HG02840 (cell line): Measurements from ENCODE around the gene MICALL2.

Experiments used
- ATAC-seq: cut with Tn5 transposase; IDR thresholded peaks from one replicate; pipeline ENCODE4 v1.9.1; 2021; ENCODE audit warnings: mild to moderate bottlenecking, moderate library complexity, moderate number of reproducible peaks; ENCODE audit not compliant: unreplicated experiment, low FRiP score

Gene MICALL2

GRCh38 chr7:1402110-1402790, 57.0 kb downstream of the MICALL2 start:
- no peak for ATAC-seq

- no peak for ATAC-seq
Observed at GRCh38 chr7:1401011-1401410, 58.3 kb downstream of the MICALL2 start.

- ATAC-seq = no peak
Observed at GRCh38 chr7:1400371-1400770, 58.9 kb downstream of the MICALL2 start.

- ATAC-seq = no peak
Observed at GRCh38 chr7:1397491-1398327, 61.6 kb downstream of the MICALL2 start.

GRCh38 chr7:1396195-1396594, 63.1 kb downstream of the MICALL2 start:
- ATAC-seq = no peak

- ATAC-seq = no peak
Observed at GRCh38 chr7:1395211-1396070, 63.8 kb downstream of the MICALL2 start.

- ATAC-seq = no peak
Observed at GRCh38 chr7:1394371-1394770, 64.9 kb downstream of the MICALL2 start.

- no peak for ATAC-seq
Observed at GRCh38 chr7:1393421-1393820, 65.8 kb downstream of the MICALL2 start.

- no peak for ATAC-seq
Observed at GRCh38 chr7:1392556-1392955, 66.7 kb downstream of the MICALL2 start.

- no peak for ATAC-seq
Observed at GRCh38 chr7:1391449-1391848, 67.8 kb downstream of the MICALL2 start.

GRCh38 chr7:1388703-1389335, 70.5 kb downstream of the MICALL2 start:
- no peak for ATAC-seq

GRCh38 chr7:1388021-1388702, 71.1 kb downstream of the MICALL2 start:
- ATAC-seq = no peak

GRCh38 chr7:1387261-1387660, 72.0 kb downstream of the MICALL2 start:
- ATAC-seq = no peak

- ATAC-seq = no peak
Observed at GRCh38 chr7:1386623-1387220, 72.5 kb downstream of the MICALL2 start.

- no peak for ATAC-seq
Observed at GRCh38 chr7:1385809-1386622, 73.3 kb downstream of the MICALL2 start.

GRCh38 chr7:1385086-1385808, 74.0 kb downstream of the MICALL2 start:
- ATAC-seq = no peak
